WTC11 (cell line): Measurements from ENCODE around the gene NDUFB8. TPM values are rescaled to one million over a fixed set of nuclear protein-coding genes. Genes with fewer than 3 reads are reported as not detected.

Experiments
- ARID4B ChIP-seq: sonication (generic); formaldehyde crosslinking; IDR thresholded peaks from 2 replicates; pipeline ENCODE4 v1.8.0; 2023; ENCODE audit warnings: missing genetic modification reagents, mild to moderate bottlenecking, borderline replicate concordance
- ATF3 ChIP-seq: sonication (generic); formaldehyde crosslinking; conservative IDR thresholded peaks from 2 replicates; pipeline ENCODE4 v1.8.1; 2022; ENCODE audit warnings: mild to moderate bottlenecking, missing genetic modification reagents
- CREM ChIP-seq: sonication (generic); formaldehyde crosslinking; IDR thresholded peaks from 2 replicates; pipeline ENCODE4 v1.8.1; 2022; ENCODE audit warnings: mild to moderate bottlenecking, missing genetic modification reagents, moderate library complexity
- EMX1 ChIP-seq: fragments of 250-450 bp; sonication (Bioruptor Pico); IDR thresholded peaks from 2 replicates; pipeline ENCODE4 v1.8.0; 2021; ENCODE audit warnings: mild to moderate bottlenecking
- ERG ChIP-seq: fragments of 250-450 bp; sonication (Bioruptor Pico); IDR thresholded peaks from 2 replicates; pipeline ENCODE4 v1.8.0; 2021; ENCODE audit warnings: mild to moderate bottlenecking
- ESRRA ChIP-seq: sonication (generic); formaldehyde crosslinking; IDR thresholded peaks from 2 replicates; pipeline ENCODE4 v1.8.1; 2022; ENCODE audit warnings: mild to moderate bottlenecking, missing genetic modification reagents, borderline replicate concordance
- FOXP1 ChIP-seq: sonication (generic); formaldehyde crosslinking; IDR thresholded peaks from 2 replicates; pipeline ENCODE4 v1.8.0; 2022; ENCODE audit warnings: missing genetic modification reagents, mild to moderate bottlenecking, moderate library complexity, borderline replicate concordance
- FOXP4 ChIP-seq: sonication (generic); formaldehyde crosslinking; IDR thresholded peaks from 2 replicates; pipeline ENCODE4 v1.8.0; 2022; ENCODE audit warnings: mild to moderate bottlenecking, missing genetic modification reagents
- GRHL2 ChIP-seq: fragments of 250-450 bp; sonication (Bioruptor Pico); IDR thresholded peaks from 2 replicates; pipeline ENCODE4 v1.8.0; 2022; ENCODE audit warnings: mild to moderate bottlenecking, moderate library complexity; ENCODE audit not compliant: insufficient replicate concordance, severe bottlenecking
- IRF1 ChIP-seq: sonication (generic); formaldehyde crosslinking; IDR thresholded peaks from 2 replicates; pipeline ENCODE4 v1.8.0; 2023; ENCODE audit warnings: missing genetic modification reagents
- IRF2 ChIP-seq: sonication (generic); formaldehyde crosslinking; IDR thresholded peaks from 2 replicates; pipeline ENCODE4 v1.8.0; 2022; ENCODE audit warnings: low read depth, missing genetic modification reagents, borderline replicate concordance
- MAX ChIP-seq: sonication (generic); formaldehyde crosslinking; IDR thresholded peaks from 2 replicates; pipeline ENCODE4 v1.8.0; 2022; ENCODE audit warnings: mild to moderate bottlenecking, missing genetic modification reagents
- MYBL2 ChIP-seq: sonication (generic); formaldehyde crosslinking; IDR thresholded peaks from 2 replicates; pipeline ENCODE4 v1.8.1; 2023; ENCODE audit warnings: mild to moderate bottlenecking, moderate library complexity, missing genetic modification reagents
- NFATC4 ChIP-seq: fragments of 250-450 bp; sonication (Bioruptor Pico); IDR thresholded peaks from 2 replicates; pipeline ENCODE4 v1.9.0; 2021; ENCODE audit warnings: mild to moderate bottlenecking
- NR2C2 ChIP-seq: sonication (generic); formaldehyde crosslinking; IDR thresholded peaks from 2 replicates; pipeline ENCODE4 v1.8.0; 2022; ENCODE audit warnings: mild to moderate bottlenecking, missing genetic modification reagents
- OVOL2 ChIP-seq: fragments of 250-450 bp; sonication (Bioruptor Pico); IDR thresholded peaks from 2 replicates; pipeline ENCODE4 v1.9.0; 2021; ENCODE audit warnings: mild to moderate bottlenecking, borderline replicate concordance
- PRRX2 ChIP-seq: fragments of 250-450 bp; sonication (Bioruptor Pico); IDR thresholded peaks from 2 replicates; pipeline ENCODE4 v1.8.0; 2021; ENCODE audit warnings: mild to moderate bottlenecking
- SMAD3 ChIP-seq: sonication (generic); formaldehyde crosslinking; IDR thresholded peaks from 2 replicates; pipeline ENCODE4 v1.8.0; 2022; ENCODE audit warnings: missing genetic modification reagents, mild to moderate bottlenecking, borderline replicate concordance
- SMAD4 ChIP-seq: sonication (generic); formaldehyde crosslinking; IDR thresholded peaks from 2 replicates; pipeline ENCODE4 v1.8.0; 2022; ENCODE audit warnings: mild to moderate bottlenecking, missing genetic modification reagents
- TCF7 ChIP-seq: sonication (generic); formaldehyde crosslinking; IDR thresholded peaks from 2 replicates; pipeline ENCODE4 v1.8.0; 2022; ENCODE audit warnings: mild to moderate bottlenecking, low read depth, missing genetic modification reagents, moderate library complexity
- TEAD4 ChIP-seq: sonication (generic); formaldehyde crosslinking; IDR thresholded peaks from 2 replicates; pipeline ENCODE4 v1.8.0; 2022; ENCODE audit warnings: mild to moderate bottlenecking, missing genetic modification reagents
- TP53 ChIP-seq: sonication (generic); formaldehyde crosslinking; IDR thresholded peaks from 2 replicates; pipeline ENCODE4 v1.8.1; 2023; ENCODE audit warnings: mild to moderate bottlenecking, missing genetic modification reagents
- ZNF138 ChIP-seq: sonication (generic); formaldehyde crosslinking; conservative IDR thresholded peaks from 2 replicates; pipeline ENCODE4 v1.8.1; 2022; ENCODE audit warnings: mild to moderate bottlenecking, moderate library complexity, missing genetic modification reagents
- ZNF219 ChIP-seq: sonication (generic); formaldehyde crosslinking; IDR thresholded peaks from 2 replicates; pipeline ENCODE4 v1.8.0; 2023; ENCODE audit warnings: missing genetic modification reagents, mild to moderate bottlenecking, borderline replicate concordance
- ZNF263 ChIP-seq: sonication (generic); formaldehyde crosslinking; IDR thresholded peaks from 2 replicates; pipeline ENCODE4 v1.8.1; 2022; ENCODE audit warnings: low read depth, mild to moderate bottlenecking, moderate library complexity, missing genetic modification reagents
- ZNF416 ChIP-seq: fragments of 250-450 bp; sonication (Bioruptor Pico); IDR thresholded peaks from 2 replicates; pipeline ENCODE4 v1.9.0; 2021; ENCODE audit warnings: mild to moderate bottlenecking, inconsistent platforms
- ZNF512 ChIP-seq: sonication (generic); formaldehyde crosslinking; IDR thresholded peaks from 2 replicates; pipeline ENCODE4 v1.8.1; 2022; ENCODE audit warnings: missing genetic modification reagents, borderline replicate concordance
- total RNA-seq: library from RNA; stranded (reverse); gene quantifications from 3 replicates; pipeline ENCODE4 v1.2.3, GENCODE V29; 2021

Gene NDUFB8
- total RNA-seq, 1 experiment from 2014 or later, result 206 TPM

- TF ChIP-seq NFATC4 (CRISPR knock-in tag) (no peak; the same call in 1 of the 2 replicates), ZNF219 (CRISPR knock-in tag) (no peak), TEAD4 (CRISPR knock-in tag) (no peak), ZNF138 (peak; percentile 71), MYBL2 (CRISPR knock-in tag) (peak; percentile 72; the same call in 1 of the 2 replicates), GRHL2 (CRISPR knock-in tag) (no peak), SMAD4 (CRISPR knock-in tag) (0 out of 2 replicates have a peak, but pooled peaks have one; percentile 18), FOXP1 (CRISPR knock-in tag) (peak; percentile 95; the same call in 1 of the 2 replicates), ARID4B (CRISPR knock-in tag) (no peak; the same call in 1 of the 2 replicates), ESRRA (0 out of 2 replicates have a peak, but pooled peaks have one; percentile 44), IRF2 (CRISPR knock-in tag) (no peak), SMAD3 (peak; percentile 82), NR2C2 (CRISPR knock-in tag) (no peak), TCF7 (peak; percentile 33; the same call in 1 of the 2 replicates), IRF1 (CRISPR knock-in tag) (peak; percentile 73; the same call in 1 of the 2 replicates), ERG (CRISPR knock-in tag) (0 out of 2 replicates have a peak, but pooled peaks have one; percentile 67), PRRX2 (CRISPR knock-in tag) (0 out of 2 replicates have a peak, but pooled peaks have one; percentile 41), FOXP4 (CRISPR knock-in tag) (peak; percentile 92), CREM (no peak), ZNF416 (CRISPR knock-in tag) (peak; percentile 56; the same call in 1 of the 2 replicates), MAX (peak; percentile 93), ZNF263 (CRISPR knock-in tag) (no peak), EMX1 (peak; percentile 75; the same call in 1 of the 2 replicates), ZNF512 (CRISPR knock-in tag) (no peak), TP53 (peak; percentile 71; the same call in 1 of the 2 replicates), OVOL2 (no peak), ATF3 (CRISPR knock-in tag) (0 out of 2 replicates have a peak, but pooled peaks have one; percentile 32)
Observed at GRCh38 chr10:100562008-100562672, 32.5 kb upstream of the NDUFB8 start (continued).
